K562 (cell line): ENCODE results near the gene ZBTB48. TPM values are rescaled to one million over a fixed set of nuclear protein-coding genes. Genes with fewer than 3 reads are reported as not detected.

Source experiments
- ATAC-seq: fragments of 200-7000 bp; cut with Tn5 transposase; 3 replicates; pipeline ENCODE4 v1.9.1; 2020; ENCODE audit warnings: moderate library complexity
- BruUV-seq: library from RNA; stranded (reverse); fragments of 400-500 nt; replicated peaks from 2 replicates; lab custom pipeline; 2021; lab: Mats Ljungman, UMichigan
- CTCF ChIA-PET: fragments of 300-600 bp; formaldehyde crosslinking; extraction: SDS; loops from one replicate; lab custom pipeline; 2021; ENCODE audit warnings: low intra/inter-chr PET ratio; lab: Yijun Ruan, JAX
- POLR2A ChIA-PET: fragments of 300-600, 350-650 bp; sonication (Branson Sonifier 250); formaldehyde crosslinking; extraction: SDS; loops from one replicate; lab custom pipeline; 2021; ENCODE audit warnings: antibody characterized with exemption, inconsistent platforms; lab: Yijun Ruan, JAX
- DNase-seq, 4 experiments: peaks; one replicate each; pipeline versions ENCODE4 v3.0.0 to v3.0.0-alpha.2; 2011 to 2018; ENCODE audit warnings: low spot score in 3 of 4, mixed read lengths in 3 of 4; ENCODE audit errors: extremely low read depth in 1 of 4
- FAIRE-seq: peaks from 2 replicates; lab custom pipeline; 2011; peaks lifted over from hg19 to GRCh38; lab: Jason Lieb, UNC
- H2AFZ ChIP-seq: 2 replicates; pipeline ENCODE4 v1.6.0; 2011; ENCODE audit warnings: low read depth, low read length, control low read depth, inconsistent platforms
- H3K27ac ChIP-seq: fragments of 200-600 bp; 3 replicates; pipeline ENCODE4 v1.8.0; 2011; ENCODE audit warnings: low read depth, mild to moderate bottlenecking, control low read depth, inconsistent platforms, low read length, moderate library complexity, mixed read lengths; ENCODE audit errors: extremely low read depth
- H3K27me3 ChIP-seq, 2 experiments: fragments of 300-600 bp in 1 of 2; 2 replicates in 1 of 2; 3 replicates in 1 of 2; pipeline versions ENCODE4 v1.6.0 to v1.8.0; 2011; ENCODE audit warnings: inconsistent platforms in 2 of 2, low read length in 2 of 2, mild to moderate bottlenecking in 1 of 2, mixed read lengths in 1 of 2, moderate library complexity in 1 of 2; ENCODE audit not compliant: control insufficient read depth in 2 of 2, insufficient read depth in 2 of 2
- H3K36me3 ChIP-seq: fragments of 300-600 bp; 3 replicates; pipeline ENCODE4 v1.8.0; 2011; ENCODE audit warnings: mild to moderate bottlenecking, low read length, inconsistent platforms; ENCODE audit not compliant: control insufficient read depth, insufficient read depth
- H3K4me1 ChIP-seq, 2 experiments: fragments of 200-600 bp in 1 of 2; replicated peaks in 1 of 2; 2 replicates in 1 of 2; 3 replicates in 1 of 2; pipeline versions ENCODE4 v1.5.1 to v1.8.0; 2011; ENCODE audit warnings: inconsistent platforms in 2 of 2, low read length in 2 of 2, mild to moderate bottlenecking in 1 of 2, mixed read lengths in 1 of 2, moderate library complexity in 1 of 2; ENCODE audit not compliant: control insufficient read depth in 2 of 2, insufficient read depth in 2 of 2
- H3K4me2 ChIP-seq: 2 replicates; pipeline ENCODE4 v1.6.1; 2011; ENCODE audit warnings: low read length, control low read depth, inconsistent platforms, mixed read lengths; ENCODE audit not compliant: insufficient read depth
- H3K4me3 ChIP-seq: fragments of 200-600 bp; sonication (generic), shearing (Covaris generic); 2 replicates; pipeline ENCODE4 v1.5.1; 2016; ENCODE audit warnings: control low read depth, inconsistent platforms
- H3K79me2 ChIP-seq: fragments of 200-600 bp; 3 replicates; pipeline ENCODE4 v1.8.0; 2011; ENCODE audit warnings: low read length, inconsistent platforms; ENCODE audit not compliant: control insufficient read depth, insufficient read depth
- H3K9ac ChIP-seq, 2 experiments: 2 replicates each; pipeline versions ENCODE4 v1.6.0 to v1.6.1; 2011; ENCODE audit warnings: low read depth in 2 of 2, low read length in 2 of 2, control low read depth in 1 of 2, inconsistent platforms in 1 of 2, mild to moderate bottlenecking in 1 of 2, mixed read lengths in 1 of 2; ENCODE audit not compliant: insufficient read depth in 1 of 2
- H3K9me1 ChIP-seq: one replicate; pipeline ENCODE4 v1.6.0; 2011; ENCODE audit warnings: inconsistent platforms, mild to moderate bottlenecking, low read length, moderate library complexity; ENCODE audit not compliant: control insufficient read depth, insufficient read depth
- H3K9me3 ChIP-seq: replicated peaks from 2 replicates; pipeline ENCODE4 v1.5.1; 2011; ENCODE audit warnings: low read depth, low read length, inconsistent platforms; ENCODE audit not compliant: control insufficient read depth, insufficient read depth
- H4K20me1 ChIP-seq: replicated peaks from 2 replicates; pipeline ENCODE4 v1.6.1; 2011; ENCODE audit warnings: low read length, inconsistent platforms, mixed read lengths; ENCODE audit not compliant: control insufficient read depth, insufficient read depth
- CBX1 ChIP-seq: sonication (generic); IDR thresholded peaks from 2 replicates; pipeline ENCODE4 v1.6.1; 2016; ENCODE audit warnings: antibody characterized with exemption, low read depth, mild to moderate bottlenecking
- FIP1L1 ChIP-seq: fragments of 200-400 bp; formaldehyde crosslinking; IDR thresholded peaks from 2 replicates; pipeline ENCODE4 v1.6.1; 2018; ENCODE audit warnings: mild to moderate bottlenecking, low read depth, low read length; ENCODE audit not compliant: poor library complexity, severe bottlenecking
- KLF16 ChIP-seq: IDR thresholded peaks from 2 replicates; pipeline ENCODE4 v1.6.1; 2016; ENCODE audit warnings: antibody characterized with exemption
- MCM7 ChIP-seq, 2 experiments: fragments of 450-650 bp; IDR thresholded peaks; 2 replicates each; pipeline ENCODE4 v1.6.1; 2016 to 2018
- POLR2G ChIP-seq: fragments of 200-400 bp; formaldehyde crosslinking; IDR thresholded peaks from 2 replicates; pipeline ENCODE4 v1.6.1; 2017; ENCODE audit warnings: low read depth, mild to moderate bottlenecking, antibody characterized with exemption, low read length, moderate library complexity
- RBFOX2 ChIP-seq: fragments of 200-400 bp; formaldehyde crosslinking; IDR thresholded peaks from 2 replicates; pipeline ENCODE4 v1.6.1; 2017; ENCODE audit warnings: low read depth, mild to moderate bottlenecking, low read length, moderate library complexity
- SMC3 ChIP-seq: conservative IDR thresholded peaks from 2 replicates; pipeline ENCODE4 v1.6.1; 2011; ENCODE audit warnings: low read depth, low read length, improper control_type of control experiment; ENCODE audit not compliant: insufficient read depth
- TAL1 ChIP-seq: fragments of 450-650 bp; IDR thresholded peaks from 2 replicates; pipeline ENCODE4 v1.6.1; 2016; ENCODE audit warnings: mild to moderate bottlenecking
- ZNF12 ChIP-seq: sonication (generic); formaldehyde crosslinking; IDR thresholded peaks from 2 replicates; pipeline ENCODE4 v1.4.0; 2020; ENCODE audit warnings: mild to moderate bottlenecking, missing genetic modification reagents
- ZNF436 ChIP-seq: fragments of 250-450, 450-650 bp; sonication (Bioruptor Pico); formaldehyde crosslinking; IDR thresholded peaks from 2 replicates; pipeline ENCODE4 v1.7.0; 2020; ENCODE audit warnings: mild to moderate bottlenecking
- ZNF764 ChIP-seq: fragments of 250-450 bp; sonication (Bioruptor Pico); IDR thresholded peaks from 2 replicates; pipeline ENCODE4 v1.4.0; 2020; ENCODE audit warnings: low read depth, mild to moderate bottlenecking, moderate library complexity
- WGBS: fragments of 100-300 bp; shearing (Covaris generic); methylation state at CpG from one replicate; pipeline ENCODE4 v1.1.6; 2016; ENCODE audit warnings: low coverage, mixed read lengths; ENCODE audit not compliant: insufficient coverage; ENCODE audit errors: missing lambda C conversion rate; 5-methylcytosine and 5-hydroxymethylcytosine counted together
- in situ Hi-C: fragments of 300-500 bp; cut with MboI; formaldehyde crosslinking; loops from 4 replicates; pipeline ENCODE4 v1.15.0; 2018; ENCODE audit warnings: inconsistent platforms, mixed read lengths
- intact Hi-C: fragments of 100-400 bp; cut with micrococcal nuclease; formaldehyde crosslinking; loops from 2 replicates; pipeline ENCODE4 v1.14.2; 2022
- polyA plus RNA-seq, 8 experiments: library from polyadenylated mRNA; depleted of rRNA in 4 of 8; stranded (reverse) in 5 of 8; unstranded in 3 of 8; fragments of >200 nt; fragmentation: Nextera tagmentation in 2 of 8; fragmentation: Illumina TruSeq in 1 of 8; extraction: Ambion mirVana in 2 of 8; extraction: Trizol in 1 of 8; gene quantifications; 2 replicates each; pipeline versions ENCODE4 v1.2.1 to v1.2.3, GENCODE V29; 2011 to 2014; ENCODE audit warnings: inconsistent platforms in 1 of 8, missing spikeins in 1 of 8
- total RNA-seq, 7 experiments: library from RNA; depleted of rRNA in 6 of 7; stranded (reverse); fragments of >200 nt in 6 of 7; fragmentation: Illumina TruSeq in 2 of 7; extraction: Trizol in 2 of 7; gene quantifications; 2 replicates each; pipeline versions ENCODE4 v1.2.1 to v1.2.3, GENCODE V29; 2011 to 2021; ENCODE audit warnings: low replicate concordance in 1 of 7
- TF ChIP-seq, protein P1 (sequence below): fragments of 450-650 bp; formaldehyde crosslinking; IDR thresholded peaks from 2 replicates; pipeline ENCODE4 v1.4.0; 2022; ENCODE audit warnings: missing genetic modification characterization

ZBTB48 gene
- total and polyA plus RNA-seq, 9 of the 15 experiments (the other 6 are each of a cell fraction or from before 2014, with no cell fraction given) = 1.9 to 66.9 (median 29.5) TPM

DNA sequence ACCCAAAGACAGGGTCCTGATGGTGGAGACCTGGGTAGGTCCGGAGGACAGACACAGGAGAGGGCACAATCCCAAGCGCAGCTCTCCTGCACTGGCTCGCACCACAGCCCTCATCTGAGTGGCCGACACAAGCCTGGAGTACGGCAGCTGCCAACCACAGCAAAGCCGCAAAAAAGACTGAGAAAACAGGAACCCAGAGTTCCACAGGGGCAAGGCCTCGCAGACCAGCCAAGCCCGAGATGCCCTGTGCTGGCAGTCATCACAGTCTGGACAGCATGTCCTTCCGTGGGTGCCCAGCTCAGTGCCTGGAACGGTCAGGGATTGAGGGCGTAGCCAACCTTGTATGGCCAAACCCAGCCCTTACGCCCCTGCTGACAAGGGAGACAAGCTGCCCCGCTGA lies 11.4 kb downstream of the ZBTB48 start:
- peaks cover 19% of the 10 kb centered on the region; the same call in 1 of the 2 replicates for H4K20me1 ChIP-seq
- no peak for ATAC-seq

DNA sequence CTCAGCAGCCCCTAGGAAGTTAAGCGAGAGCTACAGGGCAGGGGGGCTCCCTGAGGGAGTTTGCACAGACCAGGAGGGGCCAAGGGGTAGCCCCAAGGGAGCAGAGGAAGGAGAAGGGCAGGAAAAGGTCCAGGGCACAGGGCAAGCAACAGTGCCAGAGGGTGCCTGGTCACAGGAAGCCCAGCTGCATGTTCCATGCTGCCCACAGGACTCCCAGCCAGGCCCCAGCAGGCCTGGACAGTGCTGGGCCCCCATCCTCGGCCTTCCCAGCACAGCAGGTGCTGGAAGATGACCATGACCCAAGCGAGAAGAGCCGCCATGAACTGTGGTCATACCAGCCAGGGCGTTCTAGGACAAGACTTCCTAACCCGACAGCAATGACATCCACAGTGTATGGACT lies 11.8 kb downstream of the ZBTB48 start:
- BruUV-seq = no TSS peak
- Histone ChIP-seq H3K4me1 (peaks cover 0 to 35% of the 10 kb centered on the region in 2 experiments; a peak in 2 of 5 replicates), H3K79me2 (peaks cover 20% of the 10 kb centered on the region), H4K20me1 (peaks cover 23% of the 10 kb centered on the region), H3K4me2 (no peak overlapping the region), H3K36me3 (peaks cover 100% of the 10 kb centered on the region), H3K27me3 (no peaks in the 10 kb centered on the region), H3K9ac (peak overlapping the region in 1 of 2 experiments; percentile 66; a peak in 2 of 4 replicates), H3K27ac (no peak overlapping the region), H2AFZ (no peak overlapping the region), H3K9me1 (peaks cover 8% of the 10 kb centered on the region), H3K4me3 (no peak overlapping the region), H3K9me3 (no peaks in the 10 kb centered on the region)
- FAIRE-seq (no peak), DNase-seq (no peak), ATAC-seq (no peak)
- WGBS = 87% methylated on average over 6 of the region's 6 CpGs
- ChIA-PET POLR2A (interaction anchor here (0.6 to 4.2 kb wide), 8 partner anchors 10 to 50 kb away, joined by 3 to 59 read pairs (median 4); partner anchors contain the start of genes KLHL21 and ZBTB48), CTCF (no interaction called here)
- intact Hi-C loops = no loop called here
- in situ Hi-C loops = no loop called here
- TF ChIP-seq KLF16 (no peak), FIP1L1 (no peak), CBX1 (no peak), RBFOX2 (peak; percentile 56), MCM7 (IDR thresholded peaks at IDR 0.05) (no peak), SMC3 (no peak), TAL1 (no peak), ZNF764 (CRISPR knock-in tag) (no peak), POLR2G (peak; percentile 59), ZNF12 (CRISPR knock-in tag) (no peak)
- TF ChIP-seq, protein P1, sequence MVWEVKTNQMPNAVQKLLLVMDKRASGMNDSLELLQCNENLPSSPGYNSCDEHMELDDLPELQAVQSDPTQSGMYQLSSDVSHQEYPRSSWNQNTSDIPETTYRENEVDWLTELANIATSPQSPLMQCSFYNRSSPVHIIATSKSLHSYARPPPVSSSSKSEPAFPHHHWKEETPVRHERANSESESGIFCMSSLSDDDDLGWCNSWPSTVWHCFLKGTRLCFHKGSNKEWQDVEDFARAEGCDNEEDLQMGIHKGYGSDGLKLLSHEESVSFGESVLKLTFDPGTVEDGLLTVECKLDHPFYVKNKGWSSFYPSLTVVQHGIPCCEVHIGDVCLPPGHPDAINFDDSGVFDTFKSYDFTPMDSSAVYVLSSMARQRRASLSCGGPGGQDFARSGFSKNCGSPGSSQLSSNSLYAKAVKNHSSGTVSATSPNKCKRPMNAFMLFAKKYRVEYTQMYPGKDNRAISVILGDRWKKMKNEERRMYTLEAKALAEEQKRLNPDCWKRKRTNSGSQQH (CRISPR knock-in tag) = no peak

More for the DNA sequence above, 11.4 kb downstream of the ZBTB48 start:
- in situ Hi-C loops = no loop called here
- Histone ChIP-seq H3K27me3 (no peaks in the 10 kb centered on the region), H3K9ac (peak overlapping the region in 1 of 2 experiments; percentile 66; a peak in 1 of 4 replicates), H3K4me1 (peaks cover 0 to 39% of the 10 kb centered on the region in 2 experiments; a peak in 1 of 5 replicates), H3K9me3 (no peaks in the 10 kb centered on the region), H3K36me3 (peaks cover 100% of the 10 kb centered on the region), H3K4me2 (no peak overlapping the region), H3K9me1 (peaks cover 9% of the 10 kb centered on the region), H3K79me2 (peaks cover 16% of the 10 kb centered on the region), H2AFZ (no peak overlapping the region), H3K27ac (no peak overlapping the region), H3K4me3 (no peak overlapping the region)
- 95% methylated on average over 13 of the region's 13 CpGs for WGBS
- FAIRE-seq = no peak
- no TSS peak for BruUV-seq
- ChIA-PET POLR2A (interaction anchor here (0.6 to 4.2 kb wide), 5 partner anchors 10 to 50 kb away, joined by 3 to 59 read pairs (median 7); partner anchors contain the start of genes KLHL21 and ZBTB48), CTCF (no interaction called here)
- intact Hi-C loops = no loop called here
- peak; percentile 60; the same call in 1 of the 2 replicates for TF ChIP-seq RBFOX2
- TF ChIP-seq ZNF436 (CRISPR knock-in tag) = no peak
- peak; percentile 69 for TF ChIP-seq POLR2G
- no peak for DNase-seq
